Effector memory CD8-positive, alpha-beta T cell (primary cell): Measurements from ENCODE around the gene PIGM.
"Not testable (repeated sequence)": the region's sequence is repeated elsewhere in the genome, so short reads cannot be mapped to it uniquely, and the experiment has no call there.

Experiments
- ATAC-seq: fragments of 150-1000 bp; cut with Tn5 transposase; replicated peaks from 2 replicates; pipeline ENCODE4 v1.10.0; 2021; ENCODE audit warnings: mild to moderate bottlenecking, moderate library complexity
- DNase-seq, 3 experiments: peaks; one replicate each; pipeline ENCODE4 v3.0.0; 2021
- H3K27ac Mint-ChIP-seq, 2 donors: one replicate each; pipeline ENCODE4 v1.8.0; 2022; ENCODE audit warnings: mild to moderate bottlenecking in 2 of 2, mixed read lengths in 2 of 2, moderate library complexity in 2 of 2
- H3K27me3 Mint-ChIP-seq, 2 donors: one replicate each; pipeline ENCODE4 v1.8.0; 2022; ENCODE audit warnings: mixed read lengths in 2 of 2
- H3K36me3 Mint-ChIP-seq: one replicate; pipeline ENCODE4 v1.8.0; 2022; ENCODE audit warnings: mild to moderate bottlenecking, moderate library complexity, mixed read lengths; ENCODE audit not compliant: insufficient read depth
- H3K4me1 Mint-ChIP-seq, 2 donors: one replicate each; pipeline ENCODE4 v1.8.0; 2022; ENCODE audit warnings: low read depth in 2 of 2, mixed read lengths in 2 of 2
- H3K4me3 Mint-ChIP-seq, 2 donors: one replicate each; pipeline ENCODE4 v1.8.0; 2022; ENCODE audit warnings: mild to moderate bottlenecking in 2 of 2, mixed read lengths in 2 of 2, moderate library complexity in 2 of 2
- H3K9me3 Mint-ChIP-seq, 2 donors: one replicate each; pipeline ENCODE4 v1.8.0; 2022; ENCODE audit warnings: mixed read lengths in 2 of 2

PIGM gene

GRCh38 chr1:160050619-160051018 is 18.8 kb upstream of the PIGM start:
- H3K27ac Mint-ChIP-seq = no peak overlapping the region
- no peak for ATAC-seq
- no peak overlapping the region for H3K4me3 Mint-ChIP-seq
- peaks cover 6% of the 10 kb centered on the region in 2 donors for H3K4me1 Mint-ChIP-seq
- H3K9me3 Mint-ChIP-seq = no peaks in the 10 kb centered on the region
- peaks cover 55 to 75% of the 10 kb centered on the region in 2 donors for H3K27me3 Mint-ChIP-seq
- H3K36me3 Mint-ChIP-seq = no peaks in the 10 kb centered on the region
- no peak for DNase-seq

- not testable (repeated sequence) for H3K27ac Mint-ChIP-seq, H3K4me3 Mint-ChIP-seq, ATAC-seq, H3K36me3 Mint-ChIP-seq, H3K9me3 Mint-ChIP-seq, DNase-seq, H3K4me1 Mint-ChIP-seq
- peaks cover 52 to 71% of the 10 kb centered on the region in 2 donors for H3K27me3 Mint-ChIP-seq
Observed at GRCh38 chr1:160050182-160050581, 18.4 kb upstream of the PIGM start.

- H3K27ac Mint-ChIP-seq = no peak overlapping the region
- H3K4me1 Mint-ChIP-seq = peaks cover 6% of the 10 kb centered on the region in 2 donors
- no peak overlapping the region for H3K4me3 Mint-ChIP-seq
- ATAC-seq (no peak), DNase-seq (no peak)
- H3K9me3 Mint-ChIP-seq = no peaks in the 10 kb centered on the region
- peaks cover 41 to 60% of the 10 kb centered on the region in 2 donors for H3K27me3 Mint-ChIP-seq
- H3K36me3 Mint-ChIP-seq = peaks cover 4% of the 10 kb centered on the region
Observed at GRCh38 chr1:160049101-160049500, 17.3 kb upstream of the PIGM start.

DNA sequence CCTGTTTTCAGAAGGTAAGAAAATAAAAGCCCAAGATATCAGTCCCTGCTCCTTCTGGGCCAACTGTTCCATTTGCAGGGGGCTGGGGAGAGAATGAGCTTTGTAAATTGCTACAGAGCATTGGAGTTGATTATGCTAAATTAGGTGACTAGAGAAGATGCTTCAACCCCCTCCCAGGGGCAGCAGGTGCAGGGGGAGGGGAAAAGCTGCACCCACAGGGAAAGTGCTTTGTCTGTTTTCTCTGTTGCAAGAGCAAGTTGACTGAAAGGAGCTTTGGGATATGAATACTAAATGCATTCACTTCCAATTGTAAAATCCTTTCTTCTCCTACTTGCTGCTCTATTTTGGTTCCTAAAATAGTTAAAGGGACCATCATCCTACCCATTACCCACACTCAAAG is 16.5 kb upstream of the PIGM start:
- no peak for ATAC-seq
- H3K36me3 Mint-ChIP-seq = peaks cover 4% of the 10 kb centered on the region
- H3K9me3 Mint-ChIP-seq = no peaks in the 10 kb centered on the region

DNA sequence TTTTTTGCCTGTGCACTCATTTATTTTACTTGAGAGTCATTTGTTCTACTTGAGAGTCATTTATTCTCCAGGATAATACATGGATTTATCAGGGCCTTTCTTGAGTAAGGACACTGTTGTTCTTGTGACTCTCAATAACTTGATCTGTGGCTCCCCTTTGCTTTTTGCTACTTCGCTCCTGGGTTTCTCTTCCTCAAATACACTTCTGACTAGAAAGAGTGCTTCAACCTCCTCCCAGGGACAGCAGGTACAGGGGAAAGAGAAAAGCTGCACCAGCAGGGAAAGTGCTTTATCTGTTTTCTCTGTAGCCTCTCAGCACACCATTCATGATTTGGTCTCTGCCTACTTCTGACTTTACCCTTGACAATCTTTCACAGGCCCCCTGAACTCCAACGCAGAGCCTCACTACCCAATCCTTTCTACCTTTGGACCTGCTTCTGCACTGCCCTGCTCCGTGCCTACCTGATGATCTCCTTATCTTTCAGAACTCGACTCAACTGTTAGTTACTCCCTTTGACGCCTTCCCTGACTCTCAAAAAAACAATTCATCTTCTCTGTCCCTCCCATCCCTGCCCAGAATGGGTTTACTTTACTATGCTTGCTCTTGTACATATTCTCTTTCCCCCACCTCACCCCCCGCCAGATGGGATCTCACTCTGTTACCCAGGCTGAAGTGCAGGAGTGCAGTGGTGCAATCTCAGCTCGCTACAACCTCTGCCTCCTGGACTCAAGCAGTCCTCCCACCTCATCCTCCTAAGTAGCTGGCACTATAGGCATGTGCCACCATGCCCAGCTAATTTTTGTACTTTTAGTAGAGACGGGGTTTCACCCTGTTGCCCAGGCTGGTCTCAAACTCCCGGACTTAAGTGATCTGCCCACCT is 15.6 kb upstream of the PIGM start:
- DNase-seq (no peak), ATAC-seq (no peak)
- no peaks in the 10 kb centered on the region for H3K9me3 Mint-ChIP-seq
- H3K36me3 Mint-ChIP-seq = peaks cover 4% of the 10 kb centered on the region
- H3K27ac Mint-ChIP-seq = no peak overlapping the region
- peak overlapping the region; percentile 45 to 69 for H3K4me3 Mint-ChIP-seq
- H3K27me3 Mint-ChIP-seq = peaks cover 27 to 50% of the 10 kb centered on the region in 2 donors
- peaks cover 6% of the 10 kb centered on the region in 2 donors for H3K4me1 Mint-ChIP-seq

More for the DNA sequence above, 16.5 kb upstream of the PIGM start:
- Mint-ChIP-seq H3K4me3 (no peak overlapping the region), H3K27ac (no peak overlapping the region), H3K27me3 (peaks cover 34 to 56% of the 10 kb centered on the region in 2 donors), H3K4me1 (peaks cover 6% of the 10 kb centered on the region in 2 donors)
- no peak for DNase-seq

DNA sequence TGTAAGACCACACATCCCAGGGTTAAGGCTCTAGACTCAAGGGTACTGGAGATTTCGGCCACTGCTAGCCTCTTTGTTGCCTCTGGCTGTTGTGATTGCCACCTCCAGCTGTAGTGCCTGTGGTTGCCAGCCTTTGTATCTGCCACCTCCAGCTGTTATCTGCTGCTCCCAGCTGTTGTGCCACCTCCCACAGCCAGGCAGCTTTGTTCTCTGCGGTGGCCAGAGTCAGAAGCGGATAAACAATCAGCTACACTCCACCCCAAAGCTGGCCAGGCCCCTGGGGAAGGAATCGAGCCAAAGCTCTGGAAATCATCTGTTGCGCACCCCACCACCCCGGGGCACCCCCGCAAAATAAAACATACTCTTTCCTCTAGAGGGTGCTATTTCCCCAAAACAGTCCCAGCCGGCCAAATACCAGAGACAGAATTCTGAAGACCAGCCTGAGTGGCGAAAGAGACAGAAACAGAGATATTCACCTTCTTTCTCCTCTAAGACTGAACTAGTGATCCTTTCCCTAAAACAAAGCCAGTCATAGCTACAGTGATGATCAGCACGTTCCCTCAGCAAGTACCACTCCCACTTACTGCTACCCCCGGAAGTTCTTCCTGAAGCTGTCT is 14.8 kb upstream of the PIGM start:
- peaks cover 4% of the 10 kb centered on the region for H3K36me3 Mint-ChIP-seq
- peak overlapping the region; percentile 45 to 69 for H3K4me3 Mint-ChIP-seq
- no peak overlapping the region for H3K27ac Mint-ChIP-seq
- ATAC-seq = peak; percentile 81
- H3K4me1 Mint-ChIP-seq = peaks cover 6% of the 10 kb centered on the region in 2 donors
- H3K27me3 Mint-ChIP-seq = peaks cover 23 to 50% of the 10 kb centered on the region in 2 donors
- peak; percentile 21 to 40 (median 32) for DNase-seq
- no peaks in the 10 kb centered on the region for H3K9me3 Mint-ChIP-seq

DNA sequence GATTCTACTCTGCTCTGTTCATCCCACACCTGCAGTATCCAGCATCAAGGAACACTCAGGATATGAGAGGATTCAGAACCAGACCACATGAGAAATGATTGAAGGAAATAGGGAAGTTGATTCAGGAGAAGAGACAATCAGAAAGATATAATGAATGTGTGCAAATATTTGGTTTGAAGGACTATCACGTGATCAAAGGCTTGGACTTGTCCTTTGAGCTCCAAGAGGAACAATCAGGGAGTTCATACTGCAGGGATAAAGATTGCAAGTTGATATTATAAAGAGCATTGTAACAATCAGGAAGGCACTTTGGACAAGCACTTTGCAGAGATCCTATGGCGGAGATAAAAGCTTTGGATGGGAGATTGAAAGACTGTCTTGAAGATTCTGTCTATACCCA is 13.9 kb upstream of the PIGM start:
- no peak overlapping the region for H3K4me3 Mint-ChIP-seq
- no peak overlapping the region for H3K27ac Mint-ChIP-seq
- peaks cover 4% of the 10 kb centered on the region for H3K36me3 Mint-ChIP-seq
- peaks cover 6% of the 10 kb centered on the region in 2 donors for H3K4me1 Mint-ChIP-seq
- H3K9me3 Mint-ChIP-seq = no peaks in the 10 kb centered on the region
- DNase-seq (no peak), ATAC-seq (no peak)
- peaks cover 22 to 49% of the 10 kb centered on the region in 2 donors for H3K27me3 Mint-ChIP-seq

- H3K36me3 Mint-ChIP-seq = peaks cover 4% of the 10 kb centered on the region
- peaks cover 16 to 35% of the 10 kb centered on the region in 2 donors for H3K27me3 Mint-ChIP-seq
Observed at GRCh38 chr1:160043543-160043942, 11.8 kb upstream of the PIGM start.

GRCh38 chr1:160040476-160040875 is 8.7 kb upstream of the PIGM start:
- Mint-ChIP-seq H3K9me3 (no peaks in the 10 kb centered on the region), H3K27me3 (peaks cover 4 to 24% of the 10 kb centered on the region in 2 donors), H3K27ac (no peak overlapping the region), H3K36me3 (peaks cover 4% of the 10 kb centered on the region), H3K4me1 (no peaks in the 10 kb centered on the region), H3K4me3 (no peak overlapping the region)
- ATAC-seq (no peak), DNase-seq (no peak)

More at GRCh38 chr1:160043543-160043942, 11.8 kb upstream of the PIGM start:
- DNase-seq (no peak), ATAC-seq (no peak)
- H3K4me1 Mint-ChIP-seq = peaks cover 6% of the 10 kb centered on the region in 2 donors
- H3K4me3 Mint-ChIP-seq = no peak overlapping the region
- H3K27ac Mint-ChIP-seq = no peak overlapping the region
- no peaks in the 10 kb centered on the region for H3K9me3 Mint-ChIP-seq

- H3K27me3 Mint-ChIP-seq = no peaks in the 10 kb centered on the region
- ATAC-seq = no peak
- peak overlapping the region; percentile 90 to 93 for H3K4me3 Mint-ChIP-seq
- no peaks in the 10 kb centered on the region for H3K9me3 Mint-ChIP-seq
- H3K4me1 Mint-ChIP-seq = peaks cover 21 to 31% of the 10 kb centered on the region in 2 donors
- DNase-seq = no peak
- peak overlapping the region; percentile 86 to 90 for H3K27ac Mint-ChIP-seq
- H3K36me3 Mint-ChIP-seq = peaks cover 4% of the 10 kb centered on the region
Observed at GRCh38 chr1:160032165-160032820, 503 bp upstream of the PIGM start.

- H3K4me1 Mint-ChIP-seq = peaks cover 21 to 35% of the 10 kb centered on the region in 2 donors
- ATAC-seq = no peak
- H3K9me3 Mint-ChIP-seq = no peaks in the 10 kb centered on the region
- no peaks in the 10 kb centered on the region for H3K27me3 Mint-ChIP-seq
- H3K4me3 Mint-ChIP-seq = peak overlapping the region; percentile 90 to 93
- H3K27ac Mint-ChIP-seq = peak overlapping the region; percentile 86 to 90
- peaks cover 4% of the 10 kb centered on the region for H3K36me3 Mint-ChIP-seq
- DNase-seq = no peak
Observed at GRCh38 chr1:160030657-160031364, 979 bp downstream of the PIGM start.

GRCh38 chr1:160028426-160028825 is 3.4 kb downstream of the PIGM start:
- no peaks in the 10 kb centered on the region for H3K27me3 Mint-ChIP-seq

DNA sequence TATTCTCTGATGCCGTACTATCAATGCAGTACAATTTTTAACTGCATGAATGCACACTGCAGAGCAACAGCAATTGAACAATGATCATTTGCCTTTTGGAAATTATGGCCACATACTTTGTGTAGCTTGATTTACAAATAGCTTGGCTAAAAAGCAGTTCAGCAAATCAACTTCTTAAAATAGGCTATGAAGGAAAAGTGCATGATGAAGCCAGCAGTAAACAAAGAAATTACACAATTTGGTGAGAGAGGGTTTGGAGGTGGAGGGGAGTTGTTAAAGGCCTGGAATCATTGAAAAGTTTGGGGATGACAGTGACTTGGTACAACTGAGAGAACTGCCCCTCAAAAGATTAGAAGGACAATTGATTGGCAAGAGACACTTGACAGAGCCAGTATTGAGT is 6.5 kb downstream of the PIGM start:
- H3K4me3 Mint-ChIP-seq = no peak overlapping the region
- no peaks in the 10 kb centered on the region for H3K9me3 Mint-ChIP-seq
- DNase-seq = no peak
- H3K36me3 Mint-ChIP-seq = no peaks in the 10 kb centered on the region
- H3K4me1 Mint-ChIP-seq = peaks cover 2 to 10% of the 10 kb centered on the region in 2 donors
- peak overlapping the region in 1 of 2 donors; percentile 23 for H3K27ac Mint-ChIP-seq
- no peaks in the 10 kb centered on the region for H3K27me3 Mint-ChIP-seq
- no peak for ATAC-seq

More at GRCh38 chr1:160028426-160028825, 3.4 kb downstream of the PIGM start:
- no peak overlapping the region for H3K4me3 Mint-ChIP-seq
- H3K9me3 Mint-ChIP-seq = no peaks in the 10 kb centered on the region
- DNase-seq (no peak), ATAC-seq (no peak)
- peak overlapping the region in 1 of 2 donors; percentile 33 for H3K27ac Mint-ChIP-seq
- peaks cover 21 to 35% of the 10 kb centered on the region in 2 donors for H3K4me1 Mint-ChIP-seq
- H3K36me3 Mint-ChIP-seq = peaks cover 4% of the 10 kb centered on the region
